Left cardiac atrium (tissue), 4 donors: ENCODE results near the gene PLPP4. TPM values are rescaled to one million over a fixed set of nuclear protein-coding genes. Genes with fewer than 3 reads are reported as not detected.
A peak's percentile ranks its signal among the peaks of the same experiment; 100 is the strongest.

Experiments
- ATAC-seq, 2 donors: fragments of 200-7000 bp; cut with Tn5 transposase; one replicate each; pipeline ENCODE4 v1.9.1; 2020; ENCODE audit warnings: mild to moderate bottlenecking in 2 of 2, moderate library complexity in 2 of 2
- DNase-seq: peaks from one replicate; pipeline ENCODE4 v3.0.0-alpha.2; 2020
- intact Hi-C, 2 donors: fragments of 100-400 bp; cut with DNase I; formaldehyde crosslinking; loops; one replicate each; pipeline versions ENCODE4 v1.14.1 to v1.15.1; 2022 to 2023
- long read RNA-seq: library from polyadenylated mRNA; unstranded; transcript quantifications from one replicate; pipeline ENCODE4 v2.0.0, GENCODE V29; 2021
- total RNA-seq, 2 donors: library from RNA; stranded (reverse); fragmentation: NEBNext Ultra II Directional; extraction: Animal tissue kit (Norgen Biotek cat#: 25700); gene quantifications; one replicate each; pipeline ENCODE4 v1.2.1, GENCODE V29; 2021
- donor health status: DM: no; HTN: yes; CAD: no.
- donor health status: DM: no; HTN: yes; CAD: no; lungs with severe emphysema.
- donor health status: DM: yes; HTN: yes; CAD: no.
- donor health status: Dilated cardiomyopathy.

PLPP4 gene
- total RNA-seq, result not detected
- long read RNA-seq, result 0 reads

DNA sequence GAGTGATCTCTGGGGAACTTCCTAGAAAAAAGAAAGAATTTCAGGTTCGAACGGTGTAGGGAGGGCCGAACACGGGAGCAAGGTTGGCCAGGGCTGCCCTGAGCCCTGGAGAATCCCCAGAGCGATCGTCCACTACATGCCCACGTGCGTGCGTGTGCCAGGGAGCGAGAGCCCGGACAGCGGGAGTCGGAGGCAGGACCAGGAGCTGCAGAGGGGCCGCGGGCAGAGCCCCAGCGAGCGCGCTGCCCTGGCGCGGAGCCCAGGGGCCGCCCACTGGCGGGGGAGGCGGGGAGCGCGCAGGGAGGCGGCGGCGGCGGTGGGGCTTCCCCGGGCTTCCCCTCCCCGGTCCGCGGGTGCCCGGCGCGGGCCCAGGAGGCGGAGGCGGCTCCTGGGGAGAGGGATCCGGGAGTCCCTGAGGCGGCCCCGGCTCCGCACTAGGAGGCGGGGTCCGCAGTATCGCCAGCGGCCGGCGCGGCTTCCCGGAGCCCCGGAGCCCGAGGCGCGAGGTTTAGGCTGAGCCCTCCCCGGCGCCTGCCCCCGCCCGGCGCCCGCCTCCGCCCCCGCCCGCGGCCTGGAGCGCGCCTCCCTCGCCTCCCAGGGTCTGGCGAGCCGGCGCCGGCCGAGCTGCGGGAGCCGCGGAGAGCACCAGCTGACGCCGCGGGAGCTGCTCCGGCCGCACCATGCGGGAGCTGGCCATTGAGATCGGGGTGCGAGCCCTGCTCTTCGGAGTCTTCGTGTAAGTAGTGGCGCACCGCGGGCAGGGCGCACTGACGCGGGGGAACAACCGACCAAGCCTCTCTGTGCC is at the start of gene PLPP4:
TSS of gene PLPP4 (plus strand) at position 602 of the 805 bp plus-strand sequence. CDS start at position 681, 79 bp downstream.
- intact Hi-C loops, result no loop called here
- ATAC-seq (peak; percentile 78 to 87), DNase-seq (peak; percentile 38)

DNA sequence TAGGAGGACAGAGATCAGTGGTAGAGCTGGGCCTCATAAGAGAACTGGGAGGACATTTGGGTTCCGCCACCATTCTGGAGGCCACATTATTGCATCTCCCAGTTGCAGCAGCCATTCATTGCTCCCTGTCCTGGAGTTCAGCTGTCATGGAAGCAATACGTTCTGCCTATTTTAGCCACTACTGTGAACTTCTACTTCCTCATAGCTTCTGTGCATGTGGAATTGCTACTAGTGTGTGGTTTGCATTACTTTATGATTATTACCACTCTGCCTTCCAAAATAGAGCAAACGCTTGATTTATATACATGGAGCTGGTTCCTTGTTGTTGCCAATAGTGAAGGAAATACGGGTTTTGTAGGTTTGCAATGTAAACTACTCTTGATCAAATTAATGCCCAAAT is 47.2 kb upstream of the PLPP4 start:
- ATAC-seq (no peak), DNase-seq (no peak)
- intact Hi-C loops, result no loop called here

DNA sequence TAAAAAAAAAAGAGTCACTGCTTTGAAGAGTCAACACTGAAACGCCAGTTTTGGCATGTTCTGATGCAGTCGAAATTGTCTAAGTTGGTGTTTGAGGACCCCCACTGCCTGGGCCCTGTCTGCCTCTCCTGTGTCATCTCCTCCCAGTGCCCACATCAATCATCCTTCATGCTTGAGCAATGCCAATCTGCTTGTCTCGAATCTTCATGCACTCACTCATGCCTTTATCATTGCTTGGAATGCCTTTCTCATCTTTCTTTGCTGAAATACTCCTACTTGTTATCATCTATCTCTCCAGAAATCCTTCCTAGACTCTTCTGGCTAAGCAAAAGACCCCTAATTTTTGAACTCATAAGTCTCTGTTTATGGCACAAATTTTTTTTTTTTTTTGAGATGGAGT is 42.1 kb upstream of the PLPP4 start:
- intact Hi-C loops, result no loop called here
- ATAC-seq, result no peak

DNA sequence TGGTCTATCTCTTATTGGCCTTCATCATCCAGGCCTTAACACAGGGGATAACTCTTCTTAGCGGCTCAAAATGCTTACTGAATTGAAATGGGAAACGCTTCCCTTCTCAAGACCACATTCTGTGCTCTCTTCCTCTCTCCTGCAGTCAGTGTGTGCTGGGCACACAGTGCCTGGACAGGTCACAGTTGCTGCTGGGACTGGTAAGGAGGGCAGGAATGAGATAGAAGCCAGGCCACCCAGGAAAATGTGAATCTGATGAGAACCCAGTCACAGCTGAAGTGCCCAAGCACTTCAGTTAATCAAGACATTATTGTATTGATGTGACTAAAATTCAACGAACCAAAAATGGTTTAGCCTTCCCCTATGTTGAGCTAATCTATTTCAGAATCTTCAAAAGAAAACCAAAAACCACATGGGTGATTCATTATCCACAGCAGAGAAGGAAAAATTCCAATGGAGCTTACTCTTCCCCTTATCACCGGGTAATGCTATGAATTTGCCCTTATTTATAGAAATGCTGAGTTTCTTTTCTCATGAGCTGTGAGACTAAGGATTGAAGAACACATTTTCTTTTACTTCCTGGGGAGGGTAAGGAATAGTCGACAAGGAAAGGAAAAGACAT is 41.2 kb upstream of the PLPP4 start:
- ATAC-seq (no peak), DNase-seq (no peak)
- intact Hi-C loops, result no loop called here

More for the DNA sequence above, 42.1 kb upstream of the PLPP4 start:
- DNase-seq, result no peak

DNA sequence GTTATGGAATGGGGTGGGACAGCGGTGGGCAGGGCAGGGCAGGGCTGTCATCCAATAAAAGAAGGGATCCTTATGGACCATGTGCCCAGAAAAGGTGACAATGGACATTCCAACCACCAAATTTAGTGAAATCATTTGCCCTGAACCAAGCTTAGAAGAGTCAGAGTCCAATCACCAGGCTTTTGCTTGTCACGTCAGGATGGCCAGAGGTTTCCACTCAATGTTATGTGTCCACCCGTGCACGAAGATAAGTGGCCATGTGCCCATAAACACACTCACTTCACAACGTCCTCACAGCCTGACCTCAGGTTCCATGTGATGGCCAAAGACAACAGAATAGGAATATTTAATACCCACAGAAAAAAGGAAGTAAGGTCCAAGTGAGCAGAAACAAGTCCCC is 36.6 kb upstream of the PLPP4 start:
- intact Hi-C loops, result loop anchor here in 1 of 2 donors (10.0 kb wide), 1 partner anchor 314 kb away; no protein-coding TSS in a partner anchor
- ATAC-seq, result no peak

DNA sequence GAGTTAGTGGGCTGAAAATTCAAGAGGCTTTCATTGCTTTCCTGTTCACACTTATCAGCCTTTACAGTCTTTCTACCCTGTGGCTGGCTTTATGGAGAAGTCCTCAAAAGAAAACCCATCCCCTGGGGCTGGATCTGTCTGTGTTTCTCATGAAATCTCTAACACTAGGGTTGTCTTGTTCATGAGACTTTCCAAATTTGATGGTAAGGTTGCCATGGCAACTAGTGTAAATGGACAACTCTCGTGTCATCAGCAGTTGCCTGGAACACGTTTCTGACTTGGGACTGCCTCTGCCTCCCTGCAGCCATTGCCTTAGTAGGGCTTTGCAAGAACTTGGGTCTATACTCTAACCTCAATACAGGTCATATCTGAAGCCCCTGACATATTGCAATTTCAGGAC is 35.8 kb upstream of the PLPP4 start:
- ATAC-seq (no peak), DNase-seq (no peak)
- intact Hi-C loops, result loop anchor here in 1 of 2 donors (10.0 kb wide), 1 partner anchor 314 kb away; no protein-coding TSS in a partner anchor

More for the DNA sequence above, 36.6 kb upstream of the PLPP4 start:
- no peak for DNase-seq

DNA sequence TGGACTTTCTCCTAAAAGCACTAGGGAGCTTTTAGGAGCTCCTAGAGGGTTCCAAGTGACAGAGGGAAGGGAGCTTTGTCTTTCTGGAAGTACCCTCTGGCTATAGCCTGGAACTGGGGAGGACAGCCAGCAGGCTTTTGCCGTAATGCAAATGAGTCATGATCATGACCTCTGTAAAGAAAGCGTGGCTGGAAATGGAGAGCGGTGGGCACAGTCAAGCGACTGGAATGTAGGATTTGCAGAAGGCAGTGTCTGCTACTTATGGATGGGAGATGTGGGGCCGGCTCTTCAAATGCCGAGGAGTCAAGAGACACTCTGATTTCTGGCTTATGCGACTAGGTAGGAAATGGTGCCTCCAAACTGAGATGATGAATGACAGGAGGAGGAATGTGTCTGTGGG is 34.6 kb upstream of the PLPP4 start:
- intact Hi-C loops, result loop anchor here in 1 of 2 donors (10.0 kb wide), 1 partner anchor 312 kb away; no protein-coding TSS in a partner anchor
- ATAC-seq, result no peak

DNA sequence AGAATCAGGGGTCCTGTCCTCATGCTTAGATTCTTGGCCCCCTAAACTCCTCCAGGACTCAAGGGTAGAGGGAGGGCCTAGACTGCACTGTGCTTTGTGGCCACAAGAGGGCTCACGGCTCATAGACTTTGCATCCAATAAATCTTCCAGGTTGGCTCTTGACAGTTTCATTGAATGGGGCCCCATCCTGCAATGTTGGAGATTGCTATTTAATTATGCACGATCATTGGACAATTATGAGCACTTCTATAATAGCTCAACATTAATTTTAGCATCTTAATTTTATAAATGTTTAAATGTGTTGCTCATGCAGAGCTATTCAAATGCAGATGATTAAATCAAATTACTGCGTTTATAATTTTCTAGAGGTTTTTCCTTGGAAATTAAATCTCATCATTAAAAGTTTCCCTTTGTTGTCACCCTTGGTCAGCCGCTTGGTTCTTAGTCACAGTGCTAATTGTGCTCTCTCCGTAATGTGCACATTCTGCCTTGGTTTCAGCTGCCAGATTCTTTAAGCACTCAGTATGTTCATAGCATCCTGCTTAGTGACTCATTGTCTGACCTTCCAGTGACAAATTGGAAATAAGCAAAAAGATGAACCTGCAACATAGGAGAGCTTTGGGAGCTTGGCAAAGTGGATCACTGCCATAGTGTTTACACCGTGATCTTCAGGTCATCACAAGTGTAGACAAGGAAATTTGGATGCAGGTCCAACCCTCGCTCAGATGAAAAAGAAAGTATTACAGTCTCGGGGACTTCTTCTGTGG is 33.4 kb upstream of the PLPP4 start:
- peak in 1 of 2 donors; percentile 59 for ATAC-seq
- intact Hi-C loops, result loop anchor here in 1 of 2 donors (10.0 kb wide), 1 partner anchor 311 kb away; no protein-coding TSS in a partner anchor
- peak; percentile 22 for DNase-seq

More for the DNA sequence above, 34.6 kb upstream of the PLPP4 start:
- no peak for DNase-seq

DNA sequence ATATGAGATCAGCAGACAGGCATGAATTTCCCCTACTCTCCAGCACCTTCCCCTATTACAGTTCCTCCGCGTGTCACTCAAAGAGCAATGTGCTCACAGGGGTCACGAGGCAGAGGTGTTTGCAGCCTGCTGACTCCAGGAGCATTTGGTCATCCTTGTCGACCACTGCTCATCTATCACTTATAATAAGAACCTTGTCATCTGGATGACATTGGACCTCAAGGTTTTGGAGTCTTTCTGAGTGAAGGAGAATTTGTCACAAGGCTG is 32.9 kb upstream of the PLPP4 start:
- intact Hi-C loops, result loop anchor here in 1 of 2 donors (10.0 kb wide), 1 partner anchor 311 kb away; no protein-coding TSS in a partner anchor

DNA sequence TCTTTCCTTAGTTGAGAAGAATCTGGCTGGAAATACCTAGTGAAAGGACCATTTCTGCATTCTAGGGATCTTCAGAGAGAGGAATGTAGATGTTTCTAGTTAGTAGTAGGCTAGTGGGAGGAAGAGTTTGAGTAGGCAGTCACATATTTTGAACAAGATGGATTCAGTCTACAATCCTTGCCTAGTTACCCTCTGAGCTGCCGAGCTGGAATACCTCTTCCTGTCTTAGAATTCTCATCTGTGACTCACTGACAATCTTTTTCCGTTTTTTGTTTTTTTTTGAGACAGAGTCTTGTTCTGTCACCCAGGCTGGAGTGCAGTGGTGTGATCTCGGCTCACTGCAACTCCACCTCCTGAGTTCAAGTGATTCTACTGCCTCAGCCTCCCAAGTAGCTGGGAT is 30.7 kb upstream of the PLPP4 start:
- intact Hi-C loops, result loop anchor here in 1 of 2 donors (10.0 kb wide), 1 partner anchor 308 kb away; no protein-coding TSS in a partner anchor
- DNase-seq (no peak), ATAC-seq (no peak)

More for the DNA sequence above, 32.9 kb upstream of the PLPP4 start:
- ATAC-seq (no peak), DNase-seq (no peak)

DNA sequence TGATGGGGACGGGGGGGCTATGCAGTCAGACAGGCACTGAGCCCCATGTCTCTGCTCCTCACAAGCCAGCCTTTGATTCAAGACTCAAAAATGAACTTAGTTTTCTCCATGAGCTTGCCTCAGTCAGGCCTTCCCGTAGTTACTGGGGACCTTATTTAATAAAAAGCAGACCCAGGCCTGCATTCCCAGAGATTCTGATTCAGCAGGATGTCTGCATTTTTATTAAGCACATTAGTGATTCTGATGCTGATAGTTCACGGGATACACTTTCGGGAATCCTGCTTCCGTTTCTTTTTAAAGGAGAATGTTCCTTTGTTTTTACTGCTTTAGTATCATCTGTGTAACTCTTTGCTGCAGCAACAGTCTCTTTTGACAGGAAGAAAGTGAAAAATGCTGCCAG is 28.3 kb upstream of the PLPP4 start:
- ATAC-seq, result no peak
- intact Hi-C loops, result loop anchor here in 1 of 2 donors (10.0 kb wide), 1 partner anchor 306 kb away; no protein-coding TSS in a partner anchor
- DNase-seq, result no peak

DNA sequence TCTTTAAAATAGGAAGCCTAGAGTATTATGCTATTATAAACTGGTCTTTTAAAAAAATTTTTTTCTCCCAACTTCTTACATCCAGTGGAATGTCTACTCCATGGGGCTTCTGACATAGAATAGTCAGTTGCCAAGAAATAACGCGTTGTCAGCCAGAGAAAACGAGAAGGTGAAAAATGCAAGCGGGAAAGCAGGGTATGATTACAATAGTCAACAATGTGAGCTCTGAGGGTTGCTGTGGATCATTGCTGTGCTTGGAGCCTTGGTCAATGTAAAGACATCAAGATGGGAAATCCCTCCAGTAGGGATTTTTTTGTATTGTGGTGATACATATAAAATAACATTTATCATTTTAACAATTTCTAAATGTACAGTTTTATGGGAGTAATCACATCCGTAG is 27.6 kb upstream of the PLPP4 start:
- intact Hi-C loops, result loop anchor here in 1 of 2 donors (10.0 kb wide), 1 partner anchor 305 kb away; no protein-coding TSS in a partner anchor
- no peak for DNase-seq
- no peak for ATAC-seq

DNA sequence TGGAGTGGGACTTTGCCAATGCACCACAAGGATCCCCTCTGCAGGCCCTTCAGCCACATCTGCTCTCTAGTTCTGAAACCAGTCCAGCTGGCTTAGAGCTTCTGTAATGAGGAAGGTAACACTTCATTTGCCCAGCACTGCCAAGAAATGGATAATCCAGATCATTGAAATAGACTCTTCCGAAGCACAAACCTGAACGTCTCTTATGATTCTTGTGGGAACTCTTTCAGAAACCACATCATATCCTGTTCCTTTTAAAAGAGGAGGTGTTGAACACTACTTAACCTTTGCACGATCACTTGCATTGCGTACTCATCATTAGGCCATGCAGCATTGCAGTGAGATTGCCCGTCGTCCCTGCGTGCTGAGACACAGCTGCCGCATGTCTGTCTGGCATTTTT is 25.8 kb upstream of the PLPP4 start:
- intact Hi-C loops, result no loop called here
- ATAC-seq (no peak), DNase-seq (no peak)

DNA sequence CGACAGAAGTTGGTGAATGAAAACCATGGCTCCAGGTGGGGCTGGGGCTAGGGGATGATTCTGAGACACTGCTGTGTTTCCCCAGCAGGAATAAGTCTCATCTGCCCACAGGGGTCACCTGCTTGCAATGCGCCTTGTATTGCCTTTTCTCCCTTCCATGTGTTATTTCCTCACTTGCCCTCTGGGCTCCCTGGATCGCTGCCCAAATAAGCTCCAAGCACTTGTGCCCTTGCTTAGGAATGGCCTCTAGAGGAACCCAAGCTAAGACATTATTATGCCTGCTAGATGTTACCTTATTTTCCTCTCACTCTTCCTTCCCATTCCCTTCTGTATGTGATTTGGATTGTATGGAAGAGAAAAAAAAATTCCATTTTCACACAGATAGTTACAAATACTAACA is 24.8 kb upstream of the PLPP4 start:
- DNase-seq, result no peak
- intact Hi-C loops, result no loop called here
- ATAC-seq, result peak in 1 of 2 donors; percentile 53

DNA sequence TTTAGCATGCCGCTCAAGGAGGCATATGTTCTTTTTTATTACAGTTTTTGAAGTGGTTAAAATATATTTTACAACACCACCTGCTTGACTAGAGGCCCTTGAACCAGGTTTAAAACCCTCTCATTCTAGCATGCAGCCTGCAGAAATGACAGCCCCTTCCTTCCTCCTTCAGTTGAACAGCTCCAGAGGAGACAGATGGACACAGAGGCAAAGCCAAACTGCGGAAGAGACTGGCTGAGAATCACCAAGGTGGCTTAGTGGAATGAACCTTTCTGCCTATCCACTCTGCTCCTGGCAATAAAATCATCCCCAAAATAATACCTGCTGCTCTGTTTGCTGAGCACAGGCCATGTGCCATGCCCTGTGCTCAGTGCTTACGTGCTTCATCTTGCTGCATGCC is 23.9 kb upstream of the PLPP4 start:
- intact Hi-C loops, result no loop called here
- ATAC-seq, result no peak
- DNase-seq, result no peak

DNA sequence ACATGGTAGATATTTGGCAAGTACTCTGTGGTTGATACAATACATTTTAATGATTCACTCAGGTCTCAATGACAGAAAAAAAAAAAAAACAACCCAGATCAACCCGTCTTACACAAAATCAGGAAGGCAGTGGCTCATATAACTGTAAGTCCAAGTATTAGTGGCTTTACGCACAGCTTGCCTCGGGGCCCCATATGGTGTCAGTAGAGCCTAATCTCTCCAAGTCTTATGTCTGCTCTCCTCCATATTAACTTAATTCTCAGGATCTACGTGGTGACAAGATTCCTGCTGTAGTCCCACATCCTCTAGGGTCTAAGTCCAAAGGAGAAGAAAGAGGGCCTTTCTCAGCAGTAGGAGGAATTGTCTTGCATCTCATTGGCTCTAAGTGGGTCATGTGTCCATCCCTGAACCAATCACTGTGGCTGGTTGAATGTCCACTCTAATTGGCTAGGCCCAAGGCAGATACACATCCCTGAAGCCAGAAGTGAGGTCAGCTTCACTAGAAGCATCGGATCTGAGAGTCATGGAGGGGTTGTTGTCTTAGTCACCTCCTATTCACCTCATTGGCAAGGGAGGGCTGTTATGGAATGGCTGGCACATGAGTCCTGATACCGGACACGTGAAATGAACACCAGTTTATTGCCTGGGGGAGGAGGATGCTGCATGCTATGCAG is 20.5 kb upstream of the PLPP4 start:
- no peak for ATAC-seq
- intact Hi-C loops, result no loop called here
- DNase-seq, result no peak

DNA sequence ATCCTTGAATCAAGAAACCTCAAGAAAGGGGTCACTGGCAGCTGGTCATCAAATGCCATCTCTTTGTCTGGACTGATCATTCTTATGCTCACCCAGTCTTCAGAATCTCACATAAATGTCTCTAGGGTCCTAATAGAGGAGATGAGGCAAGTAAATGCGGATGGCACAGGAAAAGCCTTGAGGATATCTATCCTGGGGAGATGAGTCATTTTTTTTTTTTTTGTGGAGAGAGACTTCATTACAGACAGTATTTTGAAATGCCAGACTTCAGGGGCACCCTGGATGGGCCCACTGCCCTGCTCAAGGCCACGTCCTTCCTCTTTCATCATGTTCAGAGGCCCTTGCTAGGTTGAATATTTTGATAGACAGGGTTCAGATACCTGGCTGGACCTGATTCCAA is 19.5 kb upstream of the PLPP4 start:
- no peak for ATAC-seq
- intact Hi-C loops, result no loop called here

DNA sequence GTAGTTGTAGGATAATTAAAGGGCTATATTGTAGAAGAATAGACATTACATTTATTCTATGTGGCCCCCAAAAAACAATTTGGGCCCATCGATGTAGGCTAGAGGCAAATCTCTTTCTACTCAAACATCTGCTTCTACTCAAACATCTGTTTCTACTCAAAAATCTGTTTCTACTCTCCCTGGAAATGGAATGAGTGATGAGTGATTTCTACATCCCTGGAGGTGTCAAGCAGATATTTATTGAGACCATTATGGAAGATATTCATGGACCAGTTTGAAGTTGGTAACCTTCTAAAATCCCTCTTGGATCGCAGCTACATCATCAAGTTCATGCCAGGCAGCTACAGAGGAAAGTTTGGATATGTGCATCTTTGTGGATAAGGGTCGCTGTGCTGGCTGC is 5.1 kb upstream of the PLPP4 start:
- DNase-seq, result no peak
- ATAC-seq, result no peak

More for the DNA sequence above, 19.5 kb upstream of the PLPP4 start:
- no peak for DNase-seq

DNA sequence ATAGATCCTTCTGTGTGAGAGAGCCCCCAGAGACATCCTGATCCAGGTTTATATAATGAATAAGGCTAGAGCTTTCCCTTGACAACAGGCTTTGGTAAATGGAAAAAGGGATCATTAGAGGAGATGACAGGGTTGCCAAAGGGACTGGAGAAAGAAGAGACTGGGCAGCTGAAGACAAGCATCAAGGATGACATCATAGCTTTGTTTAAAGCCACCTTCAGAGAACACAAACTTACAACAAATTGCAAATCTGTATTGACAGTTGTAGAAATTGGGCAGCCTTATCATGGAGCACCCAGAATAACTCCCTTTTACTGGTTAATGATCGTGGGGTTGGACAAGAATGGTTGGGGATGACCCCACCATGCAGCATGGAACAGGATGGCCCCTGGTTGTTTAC is 3.7 kb upstream of the PLPP4 start:
- DNase-seq, result no peak
- ATAC-seq, result no peak
- intact Hi-C loops, result no loop called here

More for the DNA sequence above, 5.1 kb upstream of the PLPP4 start:
- intact Hi-C loops, result no loop called here
